C4-2B (cell line): ENCODE data around the gene MYD88.

Experiments used
- H3K27ac ChIP-seq: fragments of 450-650 bp; 2 replicates; pipeline ENCODE4 v1.5.1; 2017
- CTCF ChIP-seq: fragments of 450-650 bp; conservative IDR thresholded peaks from 2 replicates; pipeline ENCODE4 v1.5.1; 2017; ENCODE audit warnings: mild to moderate bottlenecking
- ZFX ChIP-seq: fragments of 450-650 bp; IDR thresholded peaks from 2 replicates; pipeline ENCODE4 v1.6.1; 2017

The MYD88 gene

GRCh38 chr3:38136777-38137614 lies 1.5 kb upstream of the MYD88 start, which contains the start of gene ACAA1:
Gene ACAA1 (minus strand): TSS chr3:38137127. CDS start chr3:38137035, 92 bp downstream.
- H3K27ac ChIP-seq = peak within 1 kb of the TSS; percentile 96
- TF ChIP-seq CTCF = no peak
- TF ChIP-seq ZFX = peak; percentile 80

GRCh38 chr3:38137615-38138348 lies 679 bp upstream of the MYD88 start:
- H3K27ac ChIP-seq = peak overlapping the region; percentile 96
- TF ChIP-seq ZFX = no peak
- TF ChIP-seq CTCF = no peak

- no peak for TF ChIP-seq CTCF
- no peak for TF ChIP-seq ZFX
- H3K27ac ChIP-seq = peak overlapping the region; percentile 96
Observed at GRCh38 chr3:38139191-38139590, 730 bp downstream of the MYD88 start.

- peak overlapping the region; percentile 96; the same call in 1 of the 2 replicates for H3K27ac ChIP-seq
- TF ChIP-seq CTCF (no peak), ZFX (no peak)
Observed at GRCh38 chr3:38139652-38140051, 1.2 kb downstream of the MYD88 start.

GRCh38 chr3:38140326-38141172 lies 2.1 kb downstream of the MYD88 start:
- TF ChIP-seq ZFX (no peak), CTCF (no peak)
- no peak overlapping the region for H3K27ac ChIP-seq

GRCh38 chr3:38141173-38141951 lies 2.9 kb downstream of the MYD88 start:
- H3K27ac ChIP-seq = no peak overlapping the region

More at GRCh38 chr3:38141173-38141951, 2.9 kb downstream of the MYD88 start:
- TF ChIP-seq ZFX = no peak
- no peak for TF ChIP-seq CTCF
